WERI-Rb-1 (cell line): ENCODE results near the gene TNC.

Experiments
- DNase-seq: peaks from one replicate; pipeline ENCODE4 v3.0.0-alpha.2; 2020
- H3K27ac ChIP-seq: fragments of 250-450 bp; sonication (Bioruptor Pico); 2 replicates; pipeline ENCODE4 v1.5.1; 2020; ENCODE audit warnings: mild to moderate bottlenecking, moderate library complexity
- H3K27me3 ChIP-seq: fragments of 250-450 bp; sonication (Bioruptor Pico); 2 replicates; pipeline ENCODE4 v1.5.1; 2021; ENCODE audit warnings: mild to moderate bottlenecking, low read depth, moderate library complexity; ENCODE audit not compliant: insufficient read depth, severe bottlenecking
- H3K36me3 ChIP-seq: fragments of 250-450 bp; sonication (Bioruptor Pico); 2 replicates; pipeline ENCODE4 v1.5.1; 2020; ENCODE audit warnings: mild to moderate bottlenecking, moderate library complexity
- H3K4me3 ChIP-seq: 2 replicates; pipeline ENCODE4 v1.5.1; 2011; ENCODE audit warnings: low read depth, mild to moderate bottlenecking, control low read depth, low read length
- H3K9me3 ChIP-seq: fragments of 250-450 bp; sonication (Bioruptor Pico); 2 replicates; pipeline ENCODE4 v1.5.1; 2021; ENCODE audit warnings: mild to moderate bottlenecking, moderate library complexity; ENCODE audit not compliant: severe bottlenecking
- TF ChIP-seq, protein P1 (sequence below): IDR thresholded peaks from 2 replicates; pipeline ENCODE4 v1.5.1; 2011; ENCODE audit warnings: low read depth, mild to moderate bottlenecking, control low read depth, inconsistent platforms, low read length

TNC gene

GRCh38 chr9:115046824-115047223 is 71.1 kb downstream of the TNC start:
- no peaks in the 10 kb centered on the region for H3K36me3 ChIP-seq
- TF ChIP-seq, protein P1, sequence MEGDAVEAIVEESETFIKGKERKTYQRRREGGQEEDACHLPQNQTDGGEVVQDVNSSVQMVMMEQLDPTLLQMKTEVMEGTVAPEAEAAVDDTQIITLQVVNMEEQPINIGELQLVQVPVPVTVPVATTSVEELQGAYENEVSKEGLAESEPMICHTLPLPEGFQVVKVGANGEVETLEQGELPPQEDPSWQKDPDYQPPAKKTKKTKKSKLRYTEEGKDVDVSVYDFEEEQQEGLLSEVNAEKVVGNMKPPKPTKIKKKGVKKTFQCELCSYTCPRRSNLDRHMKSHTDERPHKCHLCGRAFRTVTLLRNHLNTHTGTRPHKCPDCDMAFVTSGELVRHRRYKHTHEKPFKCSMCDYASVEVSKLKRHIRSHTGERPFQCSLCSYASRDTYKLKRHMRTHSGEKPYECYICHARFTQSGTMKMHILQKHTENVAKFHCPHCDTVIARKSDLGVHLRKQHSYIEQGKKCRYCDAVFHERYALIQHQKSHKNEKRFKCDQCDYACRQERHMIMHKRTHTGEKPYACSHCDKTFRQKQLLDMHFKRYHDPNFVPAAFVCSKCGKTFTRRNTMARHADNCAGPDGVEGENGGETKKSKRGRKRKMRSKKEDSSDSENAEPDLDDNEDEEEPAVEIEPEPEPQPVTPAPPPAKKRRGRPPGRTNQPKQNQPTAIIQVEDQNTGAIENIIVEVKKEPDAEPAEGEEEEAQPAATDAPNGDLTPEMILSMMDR = no peak

GRCh38 chr9:115046199-115046598 is 71.8 kb downstream of the TNC start:
- Histone ChIP-seq H3K27me3 (no peaks in the 10 kb centered on the region), H3K4me3 (no peak overlapping the region), H3K27ac (no peak overlapping the region), H3K9me3 (peaks cover 2% of the 10 kb centered on the region), H3K36me3 (no peaks in the 10 kb centered on the region)
- TF ChIP-seq, protein P1 = no peak
- no peak for DNase-seq

More at GRCh38 chr9:115046824-115047223, 71.1 kb downstream of the TNC start:
- H3K27me3 ChIP-seq = no peaks in the 10 kb centered on the region
- no peak overlapping the region for H3K4me3 ChIP-seq
- DNase-seq = no peak
- peaks cover 2% of the 10 kb centered on the region for H3K9me3 ChIP-seq
- no peak overlapping the region for H3K27ac ChIP-seq

DNA sequence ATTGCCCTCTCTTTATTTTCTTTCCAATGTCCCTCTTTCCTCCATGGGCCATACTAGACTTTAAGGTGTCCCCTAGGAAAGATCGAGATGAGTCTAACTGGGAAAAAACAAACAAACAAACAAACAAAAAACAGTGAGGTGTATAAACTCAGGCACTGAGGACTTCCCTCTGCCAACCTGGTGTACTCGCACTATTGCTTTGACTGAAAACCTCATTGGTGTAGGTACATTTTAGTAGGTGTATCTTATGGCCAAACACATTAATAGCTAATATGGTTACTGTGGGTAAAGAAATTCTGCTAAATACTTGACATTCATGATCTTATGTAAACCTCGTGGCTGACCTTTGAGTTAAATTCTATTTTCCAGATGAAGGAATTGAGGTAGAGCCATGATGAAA is 74.3 kb downstream of the TNC start:
- peaks cover 2% of the 10 kb centered on the region for H3K9me3 ChIP-seq
- TF ChIP-seq, protein P1 = no peak
- no peak overlapping the region for H3K27ac ChIP-seq
- H3K4me3 ChIP-seq = no peak overlapping the region
- H3K27me3 ChIP-seq = no peaks in the 10 kb centered on the region
- DNase-seq = no peak
- H3K36me3 ChIP-seq = peaks cover 10% of the 10 kb centered on the region

GRCh38 chr9:115042781-115043509 is 75.0 kb downstream of the TNC start:
- H3K36me3 ChIP-seq = peaks cover 17% of the 10 kb centered on the region

DNA sequence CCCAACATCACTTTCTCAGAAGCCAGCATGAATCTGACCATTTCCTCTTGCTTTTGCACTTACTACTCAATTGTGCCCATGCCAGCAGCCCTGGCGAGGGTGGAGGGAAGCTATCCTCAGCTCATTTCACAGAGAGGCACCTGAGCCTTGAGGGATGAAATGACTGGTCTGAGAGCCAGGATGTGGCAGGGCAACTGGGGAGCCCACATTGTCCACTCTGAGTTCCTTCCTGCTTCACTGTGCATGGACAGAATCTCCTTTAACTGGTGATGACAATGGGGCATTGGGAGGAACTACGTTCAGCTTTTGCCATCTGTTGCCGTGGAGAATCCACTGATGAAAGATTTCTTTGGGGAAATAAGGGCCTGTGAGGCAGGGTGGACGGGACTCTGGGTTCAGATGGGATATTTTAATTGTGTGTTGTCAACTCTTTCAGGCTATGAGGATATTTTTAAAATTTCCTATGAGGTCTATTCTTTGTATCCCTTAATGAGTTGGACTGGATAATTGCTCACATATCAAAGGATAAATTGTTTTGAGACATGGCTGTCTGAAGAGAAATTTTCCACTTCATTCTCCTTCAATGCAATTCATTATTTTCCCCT is 78.3 kb downstream of the TNC start:
- H3K27ac ChIP-seq = no peak overlapping the region
- H3K4me3 ChIP-seq = no peak overlapping the region
- TF ChIP-seq, protein P1 = no peak
- DNase-seq = no peak
- no peaks in the 10 kb centered on the region for H3K27me3 ChIP-seq
- H3K9me3 ChIP-seq = no peaks in the 10 kb centered on the region
- H3K36me3 ChIP-seq = peaks cover 18% of the 10 kb centered on the region

More at GRCh38 chr9:115042781-115043509, 75.0 kb downstream of the TNC start:
- TF ChIP-seq, protein P1 = no peak
- Histone ChIP-seq H3K9me3 (no peaks in the 10 kb centered on the region), H3K4me3 (no peak overlapping the region), H3K27me3 (no peaks in the 10 kb centered on the region), H3K27ac (no peak overlapping the region)
- DNase-seq = no peak
